ENCODE data around the gene PARP12. TPM values are rescaled to one million over a fixed set of nuclear protein-coding genes. Genes with fewer than 3 reads are reported as not detected.

PARP12 gene
- polyA plus RNA-seq, 2 donors, result 10.2 to 13.0 TPM

GRCh38 chr7:140000666-140001268 is 62.0 kb downstream of the PARP12 start:
- H3K27me3 ChIP-seq (ENCODE audit: control insufficient read depth in 1 of 2, insufficient read depth in 2 of 2, low read length in 2 of 2), result no peaks in the 10 kb centered on the region
- 83 to 89% methylated on average over 6 of the region's 6 CpGs for WGBS, 2 donors

GRCh38 chr7:139999516-139999915 is 63.2 kb downstream of the PARP12 start:
- H3K4me1 ChIP-seq (ENCODE audit: control insufficient read depth in 2 of 2, insufficient read depth in 2 of 2, low read length in 1 of 2), result no peaks in the 10 kb centered on the region
- WGBS, 2 donors, result 88 to 91% methylated on average over 6 of the region's 6 CpGs
- H3K4me3 ChIP-seq (ENCODE audit: low read depth in 1 of 2, low read length in 2 of 2), result no peak overlapping the region
- H3K36me3 ChIP-seq (ENCODE audit: control insufficient read depth in 2 of 2, insufficient read depth in 2 of 2, low read length in 1 of 2), result no peaks in the 10 kb centered on the region
- H3K27ac ChIP-seq (ENCODE audit: low read depth in 2 of 2, low read length in 1 of 2), result no peak overlapping the region
- H3K27me3 ChIP-seq (ENCODE audit: control insufficient read depth in 1 of 2, insufficient read depth in 2 of 2, low read length in 2 of 2), result no peaks in the 10 kb centered on the region
- no peaks in the 10 kb centered on the region for H3K9me3 ChIP-seq (ENCODE audit: control insufficient read depth in 2 of 2, insufficient read depth in 1 of 2, low read depth in 1 of 2, low read length in 1 of 2)

More at GRCh38 chr7:140000666-140001268, 62.0 kb downstream of the PARP12 start:
- H3K4me1 ChIP-seq (ENCODE audit: control insufficient read depth in 2 of 2, insufficient read depth in 2 of 2, low read length in 1 of 2), result no peaks in the 10 kb centered on the region
- H3K9me3 ChIP-seq (ENCODE audit: control insufficient read depth in 2 of 2, insufficient read depth in 1 of 2, low read depth in 1 of 2, low read length in 1 of 2), result no peaks in the 10 kb centered on the region
- no peak overlapping the region for H3K27ac ChIP-seq (ENCODE audit: low read depth in 2 of 2, low read length in 1 of 2)
- H3K4me3 ChIP-seq (ENCODE audit: low read depth in 1 of 2, low read length in 2 of 2), result no peak overlapping the region
- H3K36me3 ChIP-seq (ENCODE audit: control insufficient read depth in 2 of 2, insufficient read depth in 2 of 2, low read length in 1 of 2), result no peaks in the 10 kb centered on the region

DNA sequence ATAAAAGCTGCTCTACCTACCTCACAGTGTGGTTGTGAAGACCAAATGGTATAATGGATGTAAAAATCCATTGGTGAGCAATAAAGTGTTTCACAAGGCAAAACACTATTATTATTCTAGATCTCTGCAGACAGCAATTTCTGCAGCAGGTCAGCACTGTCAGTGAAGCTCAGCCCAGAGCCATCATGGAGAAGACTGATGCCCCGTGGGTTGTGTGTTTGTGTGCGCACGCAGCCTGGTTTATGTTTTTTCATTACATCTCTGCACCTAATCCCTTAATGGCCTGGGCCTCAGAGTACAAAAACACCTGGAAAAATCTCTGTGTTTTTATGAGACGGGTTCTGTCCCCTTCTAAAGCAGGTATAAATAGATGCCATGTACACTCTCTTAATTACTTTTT is 64.2 kb downstream of the PARP12 start:
- WGBS, 2 donors, result 92 to 97% methylated on average over 4 of the region's 4 CpGs
- Histone ChIP-seq H3K4me1 (ENCODE audit: control insufficient read depth in 2 of 2, insufficient read depth in 2 of 2, low read length in 1 of 2) (no peaks in the 10 kb centered on the region), H3K9me3 (ENCODE audit: control insufficient read depth in 2 of 2, insufficient read depth in 1 of 2, low read depth in 1 of 2, low read length in 1 of 2) (no peaks in the 10 kb centered on the region), H3K36me3 (ENCODE audit: control insufficient read depth in 2 of 2, insufficient read depth in 2 of 2, low read length in 1 of 2) (no peaks in the 10 kb centered on the region), H3K27me3 (ENCODE audit: control insufficient read depth in 1 of 2, insufficient read depth in 2 of 2, low read length in 2 of 2) (no peaks in the 10 kb centered on the region), H3K27ac (ENCODE audit: low read depth in 2 of 2, low read length in 1 of 2) (no peak overlapping the region), H3K4me3 (ENCODE audit: low read depth in 1 of 2, low read length in 2 of 2) (no peak overlapping the region)

DNA sequence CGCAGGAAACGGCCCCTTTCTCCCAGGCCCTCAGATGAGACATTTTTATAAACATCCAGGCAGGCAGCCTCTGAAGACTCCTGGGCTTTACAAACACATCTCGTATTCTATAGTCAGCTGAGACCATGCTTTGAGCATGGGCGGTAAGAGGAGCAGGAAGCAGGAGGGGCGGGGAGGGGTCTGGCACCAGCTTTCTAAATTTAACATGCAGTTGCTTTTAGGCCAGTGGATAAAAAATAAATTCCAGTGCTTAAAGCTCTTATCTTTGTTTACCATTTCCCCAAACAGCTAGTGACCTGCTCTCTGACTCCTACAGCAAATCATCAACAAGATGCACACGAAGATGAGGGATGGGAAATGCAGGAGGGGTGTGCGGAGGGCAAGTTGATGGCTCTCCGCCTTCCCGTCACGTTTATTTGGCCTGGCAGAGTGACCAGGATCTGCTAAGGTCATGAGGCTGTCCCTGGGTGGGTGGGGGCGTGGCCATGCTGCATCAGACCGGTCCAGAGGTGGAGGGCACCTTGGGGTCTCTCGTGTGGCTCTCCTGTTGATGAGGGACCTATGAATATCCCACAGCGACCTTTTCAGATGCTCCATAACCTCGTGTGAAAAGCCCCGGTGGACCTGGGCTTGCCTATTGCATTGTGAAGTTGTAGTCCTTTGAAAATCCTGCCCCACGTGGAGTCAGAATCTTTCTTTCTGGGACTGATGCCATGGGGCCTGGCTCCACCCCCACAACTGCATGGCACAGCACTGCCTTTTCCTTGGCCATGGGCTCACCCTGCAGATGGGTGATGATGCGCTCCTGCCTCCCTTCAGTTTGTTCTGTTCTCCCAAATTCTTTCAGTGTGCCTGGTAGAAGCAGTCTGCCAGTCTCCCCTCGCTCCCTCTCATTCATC is 67.5 kb downstream of the PARP12 start:
- Histone ChIP-seq H3K27ac (ENCODE audit: low read depth in 2 of 2, low read length in 1 of 2) (no peak overlapping the region), H3K27me3 (ENCODE audit: control insufficient read depth in 1 of 2, insufficient read depth in 2 of 2, low read length in 2 of 2) (no peaks in the 10 kb centered on the region), H3K4me1 (ENCODE audit: control insufficient read depth in 2 of 2, insufficient read depth in 2 of 2, low read length in 1 of 2) (no peaks in the 10 kb centered on the region), H3K4me3 (ENCODE audit: low read depth in 1 of 2, low read length in 2 of 2) (no peak overlapping the region), H3K36me3 (ENCODE audit: control insufficient read depth in 2 of 2, insufficient read depth in 2 of 2, low read length in 1 of 2) (no peaks in the 10 kb centered on the region), H3K9me3 (ENCODE audit: control insufficient read depth in 2 of 2, insufficient read depth in 1 of 2, low read depth in 1 of 2, low read length in 1 of 2) (no peaks in the 10 kb centered on the region)
- 57 to 60% methylated on average over 19 of the region's 19 CpGs for WGBS, 2 donors

DNA sequence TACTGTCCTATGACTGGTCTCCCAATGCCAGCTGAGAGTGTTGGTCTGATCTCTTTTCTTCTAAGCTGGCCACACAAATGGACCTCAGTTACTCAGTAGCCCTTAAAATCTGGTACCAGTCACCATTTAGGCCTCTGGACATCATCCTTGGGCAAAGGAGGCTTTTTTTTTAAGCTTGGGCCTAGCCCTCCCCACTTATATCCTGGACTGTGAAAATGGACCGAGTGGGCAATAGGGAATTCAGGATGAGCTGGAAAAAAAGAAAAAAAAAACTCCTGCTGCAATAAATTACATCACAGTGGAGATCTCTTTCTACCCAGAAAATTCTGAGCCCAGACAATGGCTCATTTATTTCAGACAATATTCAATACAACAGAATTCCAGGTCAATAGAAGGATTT is 68.4 kb downstream of the PARP12 start:
- H3K4me3 ChIP-seq (ENCODE audit: low read depth in 1 of 2, low read length in 2 of 2), result no peak overlapping the region
- no peak overlapping the region for H3K27ac ChIP-seq (ENCODE audit: low read depth in 2 of 2, low read length in 1 of 2)
- 83 to 90% methylated on average over 1 of the region's 1 CpG for WGBS, 2 donors
- H3K36me3 ChIP-seq (ENCODE audit: control insufficient read depth in 2 of 2, insufficient read depth in 2 of 2, low read length in 1 of 2), result no peaks in the 10 kb centered on the region
- H3K27me3 ChIP-seq (ENCODE audit: control insufficient read depth in 1 of 2, insufficient read depth in 2 of 2, low read length in 2 of 2), result no peaks in the 10 kb centered on the region
- H3K9me3 ChIP-seq (ENCODE audit: control insufficient read depth in 2 of 2, insufficient read depth in 1 of 2, low read depth in 1 of 2, low read length in 1 of 2), result no peaks in the 10 kb centered on the region
- no peaks in the 10 kb centered on the region for H3K4me1 ChIP-seq (ENCODE audit: control insufficient read depth in 2 of 2, insufficient read depth in 2 of 2, low read length in 1 of 2)

GRCh38 chr7:139993592-139993991 is 69.2 kb downstream of the PARP12 start:
- Histone ChIP-seq H3K36me3 (ENCODE audit: control insufficient read depth in 2 of 2, insufficient read depth in 2 of 2, low read length in 1 of 2) (no peaks in the 10 kb centered on the region), H3K4me1 (ENCODE audit: control insufficient read depth in 2 of 2, insufficient read depth in 2 of 2, low read length in 1 of 2) (no peaks in the 10 kb centered on the region), H3K9me3 (ENCODE audit: control insufficient read depth in 2 of 2, insufficient read depth in 1 of 2, low read depth in 1 of 2, low read length in 1 of 2) (no peaks in the 10 kb centered on the region), H3K27ac (ENCODE audit: low read depth in 2 of 2, low read length in 1 of 2) (no peak overlapping the region), H3K27me3 (ENCODE audit: control insufficient read depth in 1 of 2, insufficient read depth in 2 of 2, low read length in 2 of 2) (no peaks in the 10 kb centered on the region), H3K4me3 (ENCODE audit: low read depth in 1 of 2, low read length in 2 of 2) (no peak overlapping the region)
- 96 to 97% methylated on average over 2 of the region's 2 CpGs for WGBS, 2 donors

GRCh38 chr7:139993169-139993568 is 69.6 kb downstream of the PARP12 start:
- no peaks in the 10 kb centered on the region for H3K9me3 ChIP-seq (ENCODE audit: control insufficient read depth in 2 of 2, insufficient read depth in 1 of 2, low read depth in 1 of 2, low read length in 1 of 2)
- no peaks in the 10 kb centered on the region for H3K4me1 ChIP-seq (ENCODE audit: control insufficient read depth in 2 of 2, insufficient read depth in 2 of 2, low read length in 1 of 2)
- H3K27ac ChIP-seq (ENCODE audit: low read depth in 2 of 2, low read length in 1 of 2), result no peak overlapping the region
- no peaks in the 10 kb centered on the region for H3K36me3 ChIP-seq (ENCODE audit: control insufficient read depth in 2 of 2, insufficient read depth in 2 of 2, low read length in 1 of 2)
- WGBS, 2 donors, result 92 to 94% methylated on average over 8 of the region's 8 CpGs
- no peak overlapping the region for H3K4me3 ChIP-seq (ENCODE audit: low read depth in 1 of 2, low read length in 2 of 2)
- H3K27me3 ChIP-seq (ENCODE audit: control insufficient read depth in 1 of 2, insufficient read depth in 2 of 2, low read length in 2 of 2), result no peaks in the 10 kb centered on the region

- 83 to 88% methylated on average over 14 of the region's 14 CpGs for WGBS, 2 donors
- Histone ChIP-seq H3K4me3 (ENCODE audit: low read depth in 1 of 2, low read length in 2 of 2) (no peak overlapping the region), H3K36me3 (ENCODE audit: control insufficient read depth in 2 of 2, insufficient read depth in 2 of 2, low read length in 1 of 2) (no peaks in the 10 kb centered on the region), H3K4me1 (ENCODE audit: control insufficient read depth in 2 of 2, insufficient read depth in 2 of 2, low read length in 1 of 2) (no peaks in the 10 kb centered on the region), H3K9me3 (ENCODE audit: control insufficient read depth in 2 of 2, insufficient read depth in 1 of 2, low read depth in 1 of 2, low read length in 1 of 2) (no peaks in the 10 kb centered on the region), H3K27ac (ENCODE audit: low read depth in 2 of 2, low read length in 1 of 2) (no peak overlapping the region), H3K27me3 (ENCODE audit: control insufficient read depth in 1 of 2, insufficient read depth in 2 of 2, low read length in 2 of 2) (no peaks in the 10 kb centered on the region)
Observed at GRCh38 chr7:139992353-139993044, 70.3 kb downstream of the PARP12 start.

GRCh38 chr7:139991911-139992310 is 70.8 kb downstream of the PARP12 start:
- Histone ChIP-seq H3K4me1 (ENCODE audit: control insufficient read depth in 2 of 2, insufficient read depth in 2 of 2, low read length in 1 of 2) (no peaks in the 10 kb centered on the region), H3K4me3 (ENCODE audit: low read depth in 1 of 2, low read length in 2 of 2) (no peak overlapping the region)
- 80 to 83% methylated on average over 6 of the region's 6 CpGs for WGBS, 2 donors

More at GRCh38 chr7:139991911-139992310, 70.8 kb downstream of the PARP12 start:
- Histone ChIP-seq H3K9me3 (ENCODE audit: control insufficient read depth in 2 of 2, insufficient read depth in 1 of 2, low read depth in 1 of 2, low read length in 1 of 2) (no peaks in the 10 kb centered on the region), H3K27me3 (ENCODE audit: control insufficient read depth in 1 of 2, insufficient read depth in 2 of 2, low read length in 2 of 2) (no peaks in the 10 kb centered on the region), H3K27ac (ENCODE audit: low read depth in 2 of 2, low read length in 1 of 2) (no peak overlapping the region), H3K36me3 (ENCODE audit: control insufficient read depth in 2 of 2, insufficient read depth in 2 of 2, low read length in 1 of 2) (no peaks in the 10 kb centered on the region)
